RWPE1 (cell line): Measurements from ENCODE around the gene KCNN3.
"Not testable (repeated sequence)": the region's sequence is repeated elsewhere in the genome, so short reads cannot be mapped to it uniquely, and the experiment has no call there.

ENCODE experiments used
- CTCF ChIA-PET: fragments of 350-600 bp; sonication (Branson Sonifier 250); formaldehyde crosslinking; extraction: SDS; loops from one replicate; lab custom pipeline; 2021; lab: Yijun Ruan, JAX
- POLR2A ChIA-PET: fragments of 400-600 bp; formaldehyde crosslinking; extraction: SDS; loops from one replicate; lab custom pipeline; 2020; ENCODE audit warnings: antibody characterized with exemption; ENCODE audit not compliant: low non-redundant PET; lab: Yijun Ruan, JAX
- DNase-seq: peaks from one replicate; pipeline ENCODE4 v3.0.0; 2012; ENCODE audit warnings: low spot score
- H3K27ac ChIP-seq: fragments of 450-650 bp; 2 replicates; pipeline ENCODE4 v1.5.1; 2017
- TF ChIP-seq, protein P1 (sequence below): fragments of 450-650 bp; conservative IDR thresholded peaks from 2 replicates; pipeline ENCODE4 v1.5.1; 2017; ENCODE audit warnings: low read depth, mild to moderate bottlenecking

Gene KCNN3

DNA sequence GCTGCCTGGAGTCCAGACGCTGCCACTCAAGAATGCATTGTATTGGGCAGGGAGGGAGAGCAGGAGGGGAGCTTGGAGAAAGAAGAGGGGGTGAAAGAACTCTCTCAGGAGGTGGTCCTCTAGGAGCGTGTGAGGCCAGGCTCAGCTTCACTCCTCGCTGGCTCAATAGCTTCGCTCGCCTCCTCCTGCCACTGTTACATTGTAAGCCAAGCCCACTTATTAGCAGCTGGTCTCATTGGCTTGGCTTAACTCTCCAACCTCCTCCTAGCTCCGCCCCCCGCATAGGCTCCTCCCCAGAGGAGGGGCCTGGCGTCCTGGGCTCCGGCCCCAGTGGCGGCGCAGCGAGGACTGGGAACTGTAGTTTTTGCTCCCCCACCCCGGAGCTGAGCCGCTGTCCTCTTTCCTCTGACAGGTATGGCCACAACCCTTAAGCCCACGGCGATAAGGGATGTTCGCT, at the start of gene KCNN3:
TSS of gene KCNN3 (minus strand) at position 167 of the 457 bp plus-strand sequence. CDS start 317 bp downstream, outside the sequence.
- TF ChIP-seq, protein P1, sequence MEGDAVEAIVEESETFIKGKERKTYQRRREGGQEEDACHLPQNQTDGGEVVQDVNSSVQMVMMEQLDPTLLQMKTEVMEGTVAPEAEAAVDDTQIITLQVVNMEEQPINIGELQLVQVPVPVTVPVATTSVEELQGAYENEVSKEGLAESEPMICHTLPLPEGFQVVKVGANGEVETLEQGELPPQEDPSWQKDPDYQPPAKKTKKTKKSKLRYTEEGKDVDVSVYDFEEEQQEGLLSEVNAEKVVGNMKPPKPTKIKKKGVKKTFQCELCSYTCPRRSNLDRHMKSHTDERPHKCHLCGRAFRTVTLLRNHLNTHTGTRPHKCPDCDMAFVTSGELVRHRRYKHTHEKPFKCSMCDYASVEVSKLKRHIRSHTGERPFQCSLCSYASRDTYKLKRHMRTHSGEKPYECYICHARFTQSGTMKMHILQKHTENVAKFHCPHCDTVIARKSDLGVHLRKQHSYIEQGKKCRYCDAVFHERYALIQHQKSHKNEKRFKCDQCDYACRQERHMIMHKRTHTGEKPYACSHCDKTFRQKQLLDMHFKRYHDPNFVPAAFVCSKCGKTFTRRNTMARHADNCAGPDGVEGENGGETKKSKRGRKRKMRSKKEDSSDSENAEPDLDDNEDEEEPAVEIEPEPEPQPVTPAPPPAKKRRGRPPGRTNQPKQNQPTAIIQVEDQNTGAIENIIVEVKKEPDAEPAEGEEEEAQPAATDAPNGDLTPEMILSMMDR = no peak
- ChIA-PET POLR2A (no interaction called here), CTCF (interaction anchor here (0.5 to 0.8 kb wide), 2 partner anchors 201 to 1173 kb away, joined by 3 to 4 read pairs; no protein-coding TSS in a partner anchor)

GRCh38 chr1:154913273-154913672, 43.2 kb upstream of the KCNN3 start:
- DNase-seq = no peak
- no peak overlapping the region for H3K27ac ChIP-seq
- CTCF ChIA-PET = interaction anchor here (0.6 to 0.8 kb wide), 2 partner anchors 19 to 440 kb away, joined by 3 read pairs; no protein-coding TSS in a partner anchor
- TF ChIP-seq, protein P1 = no peak
- POLR2A ChIA-PET = no interaction called here

More for the DNA sequence above, at the start of gene KCNN3:
- no peak within 1 kb of the TSS for H3K27ac ChIP-seq
- peak; percentile 96 for DNase-seq

DNA sequence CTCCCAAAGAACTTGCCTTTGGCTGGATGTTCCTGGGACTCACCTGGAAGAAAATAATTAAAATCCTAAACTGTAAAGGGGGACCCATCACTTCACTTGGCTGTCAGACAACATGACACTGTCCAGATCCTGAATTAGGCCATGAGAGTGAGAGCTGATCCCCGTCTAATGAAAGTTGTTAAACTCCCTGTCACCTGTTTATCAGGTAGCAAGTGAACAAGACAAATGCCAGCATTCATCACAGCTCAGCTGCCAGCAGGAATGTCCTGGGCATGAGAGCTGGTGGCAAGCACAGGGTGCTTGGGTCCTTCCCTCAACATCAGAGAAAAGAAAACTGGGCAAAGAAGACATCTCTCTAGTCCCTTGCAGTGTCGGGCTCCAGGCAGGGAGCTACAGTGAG, 42.7 kb upstream of the KCNN3 start:
- H3K27ac ChIP-seq = no peak overlapping the region
- ChIA-PET POLR2A (no interaction called here), CTCF (interaction anchor here (0.6 to 0.8 kb wide), 2 partner anchors 33 to 440 kb away, joined by 3 read pairs; no protein-coding TSS in a partner anchor)
- TF ChIP-seq, protein P1 = no peak
- no peak for DNase-seq

- no peak for DNase-seq
- ChIA-PET POLR2A (no interaction called here), CTCF (interaction anchor here (0.6 to 0.8 kb wide), 2 partner anchors 33 to 439 kb away, joined by 3 read pairs; no protein-coding TSS in a partner anchor)
- peak overlapping the region; percentile 51 for H3K27ac ChIP-seq
- TF ChIP-seq, protein P1 = no peak
Observed at GRCh38 chr1:154911691-154912550, 41.8 kb upstream of the KCNN3 start.

DNA sequence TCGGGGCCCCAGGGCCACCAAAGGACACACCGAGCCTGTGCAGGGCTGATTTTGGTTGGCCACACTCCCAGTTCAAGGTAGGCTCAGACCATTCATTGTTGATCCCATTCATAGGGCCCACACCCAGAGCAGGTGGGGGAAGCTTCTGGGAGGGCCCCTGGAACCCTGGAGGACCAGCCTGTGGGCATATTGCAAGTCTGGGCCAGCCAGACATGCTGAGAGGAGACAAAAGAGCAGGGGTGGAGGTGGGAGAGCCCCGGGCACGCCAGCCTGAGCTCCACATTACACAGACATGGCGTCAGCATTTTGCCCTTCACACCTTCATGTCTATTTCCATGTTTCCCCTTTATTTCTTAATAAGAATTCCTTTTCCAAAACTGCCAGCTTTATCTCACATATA, 40.8 kb upstream of the KCNN3 start:
- TF ChIP-seq, protein P1 = no peak
- no peak for DNase-seq
- CTCF ChIA-PET = no interaction called here
- POLR2A ChIA-PET = no interaction called here
- H3K27ac ChIP-seq = peak overlapping the region; percentile 51

DNA sequence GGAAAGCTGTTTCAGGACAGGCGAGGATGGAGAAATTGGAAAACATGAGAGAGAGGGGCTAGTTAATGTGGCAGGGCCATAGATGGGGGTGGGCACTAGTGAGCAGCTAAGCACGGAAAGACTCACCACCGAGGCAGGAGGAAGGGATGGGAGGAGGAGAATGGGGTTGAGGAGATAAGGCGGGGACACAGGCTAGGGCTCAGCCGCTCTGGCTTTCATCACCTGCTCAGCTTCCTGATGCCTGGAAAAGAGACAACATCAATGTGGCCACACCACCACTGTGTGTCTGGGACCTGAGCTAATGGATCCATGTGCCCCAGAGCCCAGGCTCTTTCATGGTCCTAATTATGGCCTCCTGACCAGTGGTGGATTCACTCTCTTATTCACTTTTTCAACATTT, 38.9 kb upstream of the KCNN3 start:
- CTCF ChIA-PET = interaction anchor here (0.5 kb wide), 1 partner anchor 12 kb away, joined by 3 read pairs; no protein-coding TSS in a partner anchor
- TF ChIP-seq, protein P1 = no peak
- no peak overlapping the region for H3K27ac ChIP-seq
- DNase-seq = no peak
- POLR2A ChIA-PET = no interaction called here

- H3K27ac ChIP-seq, POLR2A ChIA-PET, DNase-seq: not testable (repeated sequence)
- CTCF ChIA-PET = interaction anchor here (0.7 kb wide), 1 partner anchor 45 kb away, joined by 3 read pairs; no protein-coding TSS in a partner anchor
Observed at GRCh38 chr1:154908129-154908528, 38.0 kb upstream of the KCNN3 start.
